H9 (cell line): Measurements from ENCODE around the gene CNGA2. TPM values are rescaled to one million over a fixed set of nuclear protein-coding genes. Genes with fewer than 3 reads are reported as not detected.

ENCODE experiments used
- DNase-seq: peaks from one replicate; pipeline ENCODE4 v3.0.0-alpha.2; 2017
- H2AFZ ChIP-seq: one replicate; pipeline ENCODE4 v1.6.1; 2013; ENCODE audit warnings: mild to moderate bottlenecking, low read length, control low read depth, moderate library complexity
- H2AK5ac ChIP-seq: 2 replicates; pipeline ENCODE4 v1.6.1; 2013; ENCODE audit warnings: low read length, control low read depth, mixed read lengths; ENCODE audit not compliant: insufficient read length
- H2BK120ac ChIP-seq: one replicate; pipeline ENCODE4 v1.6.1; 2013; ENCODE audit warnings: low read depth, mild to moderate bottlenecking, low read length, control low read depth, inconsistent platforms; ENCODE audit not compliant: poor library complexity, severe bottlenecking
- H2BK12ac ChIP-seq: 2 replicates; pipeline ENCODE4 v1.6.1; 2013; ENCODE audit warnings: low read length, control low read depth, mixed read lengths, low read depth; ENCODE audit not compliant: insufficient read length
- H2BK15ac ChIP-seq: 2 replicates; pipeline ENCODE4 v1.6.1; 2013; ENCODE audit warnings: low read depth, low read length, control low read depth
- H2BK20ac ChIP-seq: one replicate; pipeline ENCODE4 v1.6.1; 2013; ENCODE audit warnings: low read depth, mild to moderate bottlenecking, low read length, control low read depth, inconsistent platforms; ENCODE audit not compliant: poor library complexity, severe bottlenecking
- H2BK5ac ChIP-seq: 2 replicates; pipeline ENCODE4 v1.6.1; 2013; ENCODE audit warnings: low read length, control low read depth, mixed read lengths; ENCODE audit not compliant: insufficient read length
- H3K14ac ChIP-seq: 2 replicates; pipeline ENCODE4 v1.6.1; 2013; ENCODE audit warnings: low read length, control low read depth; ENCODE audit not compliant: insufficient read depth
- H3K18ac ChIP-seq: 2 replicates; pipeline ENCODE4 v1.6.1; 2013; ENCODE audit warnings: low read depth, mild to moderate bottlenecking, mixed read lengths, low read length, control low read depth; ENCODE audit not compliant: insufficient read length
- H3K23ac ChIP-seq: 2 replicates; pipeline ENCODE4 v1.6.1; 2013; ENCODE audit warnings: low read length, control low read depth, mixed read lengths, low read depth; ENCODE audit not compliant: insufficient read length
- H3K23me2 ChIP-seq: 2 replicates; pipeline ENCODE4 v1.6.1; 2013; ENCODE audit warnings: low read depth, mild to moderate bottlenecking, mixed read lengths, low read length, control low read depth; ENCODE audit not compliant: insufficient read length, poor library complexity, severe bottlenecking
- H3K27ac ChIP-seq: 2 replicates; pipeline ENCODE4 v1.5.1; 2013; ENCODE audit warnings: low read length, control low read depth, mixed read lengths, low read depth; ENCODE audit not compliant: insufficient read length
- H3K27me3 ChIP-seq: 2 replicates; pipeline ENCODE4 v1.6.1; 2013; ENCODE audit warnings: low read length, control low read depth, inconsistent platforms; ENCODE audit not compliant: insufficient read depth
- H3K4ac ChIP-seq: 2 replicates; pipeline ENCODE4 v1.6.1; 2013; ENCODE audit warnings: low read depth, mild to moderate bottlenecking, control low read depth, inconsistent platforms, low read length, moderate library complexity
- H3K4me1 ChIP-seq: 2 replicates; pipeline ENCODE4 v1.6.1; 2013; ENCODE audit warnings: low read length, control low read depth, inconsistent platforms; ENCODE audit not compliant: insufficient read depth
- H3K4me2 ChIP-seq: 2 replicates; pipeline ENCODE4 v1.6.1; 2013; ENCODE audit warnings: low read length, control low read depth, mixed read lengths; ENCODE audit not compliant: insufficient read length, insufficient read depth
- H3K56ac ChIP-seq: 2 replicates; pipeline ENCODE4 v1.6.1; 2013; ENCODE audit warnings: low read depth, mild to moderate bottlenecking, mixed read lengths, low read length, control low read depth; ENCODE audit not compliant: insufficient read length
- H3K79me1 ChIP-seq: 2 replicates; pipeline ENCODE4 v1.6.1; 2013; ENCODE audit warnings: low read depth, mild to moderate bottlenecking, moderate library complexity, low read length, control low read depth, inconsistent platforms; ENCODE audit not compliant: insufficient read depth, poor library complexity, severe bottlenecking
- H3K79me2 ChIP-seq: 2 replicates; pipeline ENCODE4 v1.6.1; 2013; ENCODE audit warnings: low read length, control low read depth, inconsistent platforms; ENCODE audit not compliant: insufficient read depth
- H3K9ac ChIP-seq: 2 replicates; pipeline ENCODE4 v1.6.1; 2013; ENCODE audit warnings: low read length, control low read depth, mixed read lengths; ENCODE audit not compliant: insufficient read length; ENCODE audit errors: extremely low read depth
- H3K9me3 ChIP-seq: one replicate; pipeline ENCODE4 v1.6.1; 2013; ENCODE audit warnings: low read depth, low read length, inconsistent platforms; ENCODE audit not compliant: control insufficient read depth
- H3T11ph ChIP-seq: one replicate; pipeline ENCODE4 v1.6.1; 2013; ENCODE audit warnings: mild to moderate bottlenecking, low read length, control low read depth, inconsistent platforms
- H4K20me1 ChIP-seq: one replicate; pipeline ENCODE4 v1.6.1; 2013; ENCODE audit not compliant: control insufficient read depth, insufficient read length, insufficient read depth
- H4K5ac ChIP-seq: 2 replicates; pipeline ENCODE4 v1.6.1; 2013; ENCODE audit warnings: low read depth, mild to moderate bottlenecking, mixed read lengths, low read length, control low read depth; ENCODE audit not compliant: insufficient read length
- H4K8ac ChIP-seq: replicated peaks from 2 replicates; pipeline ENCODE4 v1.6.1; 2013; ENCODE audit warnings: low read length, control low read depth, mixed read lengths, low read depth; ENCODE audit not compliant: insufficient read length
- H4K91ac ChIP-seq: 2 replicates; pipeline ENCODE4 v1.6.1; 2013; ENCODE audit warnings: low read depth, mild to moderate bottlenecking, moderate library complexity, mixed read lengths, low read length, control low read depth; ENCODE audit not compliant: insufficient read length
- H3K27ac Mint-ChIP-seq, 3 experiments: 2 replicates in 2 of 3; 3 replicates in 1 of 3; pipeline ENCODE4 v1.8.0; 2020 to 2021; ENCODE audit warnings: mixed read lengths in 3 of 3, mild to moderate bottlenecking in 1 of 3, moderate library complexity in 1 of 3
- H3K27me3 Mint-ChIP-seq: 2 replicates; pipeline ENCODE4 v1.8.0; 2021; ENCODE audit warnings: low read depth, mild to moderate bottlenecking, moderate library complexity, mixed read lengths
- H3K36me3 Mint-ChIP-seq, 3 experiments: 2 replicates in 2 of 3; 3 replicates in 1 of 3; pipeline ENCODE4 v1.8.0; 2020 to 2021; ENCODE audit warnings: low read depth in 3 of 3, mixed read lengths in 3 of 3; ENCODE audit not compliant: insufficient read depth in 1 of 3
- H3K4me1 Mint-ChIP-seq, 2 experiments: 2 replicates each; pipeline ENCODE4 v1.8.0; 2020; ENCODE audit warnings: mixed read lengths in 2 of 2
- H3K4me3 Mint-ChIP-seq, 2 experiments: 2 replicates in 1 of 2; 3 replicates in 1 of 2; pipeline ENCODE4 v1.8.0; 2020 to 2021; ENCODE audit warnings: mild to moderate bottlenecking in 2 of 2, mixed read lengths in 2 of 2, moderate library complexity in 1 of 2
- H3K9me3 Mint-ChIP-seq, 2 experiments: 2 replicates in 1 of 2; 3 replicates in 1 of 2; pipeline ENCODE4 v1.8.0; 2020; ENCODE audit warnings: mild to moderate bottlenecking in 2 of 2, mixed read lengths in 2 of 2, moderate library complexity in 1 of 2
- WGBS: extraction: QIAGEN DNeasy Blood & Tissue Kit; methylation state at CpG from one replicate; pipeline ENCODE4 v1.1.7; 2013; ENCODE audit warnings: missing lambda C conversion rate, low lambda C conversion rate, mixed read lengths; ENCODE audit not compliant: insufficient read length; ENCODE audit errors: extremely low coverage; 5-methylcytosine and 5-hydroxymethylcytosine counted together
- total RNA-seq: library from RNA; stranded (reverse); gene quantifications from 2 replicates; pipeline ENCODE4 v1.2.1, GENCODE V29; 2021
- TF ChIP-seq, protein P1 (sequence below): fragments of 200-600 bp; sonication (generic); conservative IDR thresholded peaks from 3 replicates; pipeline ENCODE4 v1.8.0; 2021; ENCODE audit warnings: antibody characterized with exemption, mild to moderate bottlenecking

Gene CNGA2
- total RNA-seq, 1 experiment from 2014 or later: not detected

DNA sequence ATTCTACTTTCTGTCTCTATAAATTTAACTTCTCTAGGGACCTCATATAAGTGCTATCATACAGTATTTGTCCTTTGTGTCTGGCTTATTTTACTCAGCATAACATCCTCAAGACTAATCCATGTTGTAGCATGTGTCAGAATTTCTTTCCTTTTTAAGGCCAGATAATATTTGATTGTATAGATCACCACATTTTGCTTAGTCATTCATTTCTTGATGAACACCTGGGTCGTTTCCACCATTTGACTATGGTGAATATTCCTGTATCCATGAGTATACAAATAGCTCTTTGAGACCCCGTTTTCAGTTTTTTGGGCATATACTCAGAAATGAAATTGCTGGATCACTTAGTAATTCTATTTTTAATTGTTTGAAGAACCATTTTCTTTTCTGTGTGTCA, 12.0 kb downstream of the CNGA2 start:
- no peaks in the 10 kb centered on the region for H3K79me2 ChIP-seq
- no peaks in the 10 kb centered on the region; the same call in 1 of the 2 replicates for H3K27me3 Mint-ChIP-seq
- no peak overlapping the region for H3K4me2 ChIP-seq
- peaks cover 9 to 10% of the 10 kb centered on the region in 2 experiments for H3K4me1 Mint-ChIP-seq
- H3K27ac ChIP-seq: no peak overlapping the region
- H3K4ac ChIP-seq: no peak overlapping the region
- peaks cover 0 to 2% (median 0%) of the 10 kb centered on the region in 3 experiments; a peak in 2 of 7 replicates for H3K36me3 Mint-ChIP-seq
- no peak overlapping the region for H2BK120ac ChIP-seq
- H3K23ac ChIP-seq: no peak overlapping the region
- H4K5ac ChIP-seq: no peak overlapping the region
- H3K4me3 Mint-ChIP-seq: no peak overlapping the region
- no peak overlapping the region for H2AFZ ChIP-seq
- peaks cover 72 to 80% of the 10 kb centered on the region in 2 experiments for H3K9me3 Mint-ChIP-seq
- TF ChIP-seq, protein P1, sequence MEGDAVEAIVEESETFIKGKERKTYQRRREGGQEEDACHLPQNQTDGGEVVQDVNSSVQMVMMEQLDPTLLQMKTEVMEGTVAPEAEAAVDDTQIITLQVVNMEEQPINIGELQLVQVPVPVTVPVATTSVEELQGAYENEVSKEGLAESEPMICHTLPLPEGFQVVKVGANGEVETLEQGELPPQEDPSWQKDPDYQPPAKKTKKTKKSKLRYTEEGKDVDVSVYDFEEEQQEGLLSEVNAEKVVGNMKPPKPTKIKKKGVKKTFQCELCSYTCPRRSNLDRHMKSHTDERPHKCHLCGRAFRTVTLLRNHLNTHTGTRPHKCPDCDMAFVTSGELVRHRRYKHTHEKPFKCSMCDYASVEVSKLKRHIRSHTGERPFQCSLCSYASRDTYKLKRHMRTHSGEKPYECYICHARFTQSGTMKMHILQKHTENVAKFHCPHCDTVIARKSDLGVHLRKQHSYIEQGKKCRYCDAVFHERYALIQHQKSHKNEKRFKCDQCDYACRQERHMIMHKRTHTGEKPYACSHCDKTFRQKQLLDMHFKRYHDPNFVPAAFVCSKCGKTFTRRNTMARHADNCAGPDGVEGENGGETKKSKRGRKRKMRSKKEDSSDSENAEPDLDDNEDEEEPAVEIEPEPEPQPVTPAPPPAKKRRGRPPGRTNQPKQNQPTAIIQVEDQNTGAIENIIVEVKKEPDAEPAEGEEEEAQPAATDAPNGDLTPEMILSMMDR: no peak
- DNase-seq: no peak
- WGBS: no CpG with 5 or more reads among the region's 2 CpGs
- H3K18ac ChIP-seq: no peak overlapping the region
- H2BK12ac ChIP-seq: no peak overlapping the region
- no peak overlapping the region for H3K14ac ChIP-seq
- no peak overlapping the region for H4K8ac ChIP-seq
- H3K79me1 ChIP-seq: no peaks in the 10 kb centered on the region
- H3K4me1 ChIP-seq: no peaks in the 10 kb centered on the region
- H2BK5ac ChIP-seq: no peak overlapping the region
- H3K27me3 ChIP-seq: no peaks in the 10 kb centered on the region
- no peak overlapping the region for H2BK15ac ChIP-seq
- H2BK20ac ChIP-seq: no peak overlapping the region
- peaks cover 2% of the 10 kb centered on the region for H3K23me2 ChIP-seq
- H3T11ph ChIP-seq: no peak overlapping the region
- H2AK5ac ChIP-seq: no peak overlapping the region
- H3K27ac Mint-ChIP-seq: no peak overlapping the region
- no peaks in the 10 kb centered on the region for H4K20me1 ChIP-seq
- no peak overlapping the region for H4K91ac ChIP-seq
- H3K56ac ChIP-seq: no peak overlapping the region
- H3K9ac ChIP-seq: no peak overlapping the region
- peaks cover 59% of the 10 kb centered on the region for H3K9me3 ChIP-seq
